Measurements from ENCODE around the gene ADORA3.

- TF ChIP-seq GATA1 (IDR thresholded peaks at IDR 0.05; ENCODE audit: low read depth, low read length) (no peak), POLR2A (IDR thresholded peaks at IDR 0.05; ENCODE audit: low read length) (no peak)
Measured at GRCh38 chr1:111455642-111456031, 47.8 kb downstream of the ADORA3 start.
